HT1080 (cell line): ENCODE results near the gene TBCC. TPM values are rescaled to one million over a fixed set of nuclear protein-coding genes. Genes with fewer than 3 reads are reported as not detected.
A peak's percentile ranks its signal among the peaks of the same experiment; 100 is the strongest.
"Not testable (repeated sequence)": the region's sequence is repeated elsewhere in the genome, so short reads cannot be mapped to it uniquely, and the experiment has no call there.

ENCODE experiments used
- DNase-seq: peaks from one replicate; pipeline ENCODE4 v3.0.0-alpha.2; 2015; ENCODE audit warnings: low read depth
- total RNA-seq: library from RNA; depleted of rRNA; stranded (reverse); fragments of >200 nt; shearing (Covaris generic); gene quantifications from 2 replicates; pipeline ENCODE4 v1.2.3, GENCODE V29; 2014

Gene TBCC
- total RNA-seq, 1 experiment from 2014 or later, result 44.9 TPM

GRCh38 chr6:42735976-42736375 is 9.9 kb downstream of the TBCC start:
- no peak for DNase-seq

GRCh38 chr6:42733867-42734481 is 11.9 kb downstream of the TBCC start:
- not testable (repeated sequence) for DNase-seq

GRCh38 chr6:42729731-42730130 is 16.2 kb downstream of the TBCC start:
- peak; percentile 52 for DNase-seq

GRCh38 chr6:42727627-42728026 is 18.3 kb downstream of the TBCC start:
- no peak for DNase-seq

- no peak for DNase-seq
These were observed 18.8 kb downstream of the TBCC start for GRCh38 chr6:42727087-42727611.

- peak; percentile 78 for DNase-seq
These were observed 19.3 kb downstream of the TBCC start for GRCh38 chr6:42726485-42727086.

GRCh38 chr6:42726026-42726425 is 19.9 kb downstream of the TBCC start:
- no peak for DNase-seq

GRCh38 chr6:42724825-42725224 is 21.1 kb downstream of the TBCC start:
- DNase-seq, result no peak

GRCh38 chr6:42722497-42722896 is 23.4 kb downstream of the TBCC start, which contains the start of gene PRPH2:
PRPH2 (minus strand) TSS chr6:42722597; CDS start chr6:42722334, 263 bp downstream.
- no peak for DNase-seq

GRCh38 chr6:42720739-42721138 is 25.2 kb downstream of the TBCC start:
- peak; percentile 16 for DNase-seq

- DNase-seq, result no peak
These were observed 30.0 kb downstream of the TBCC start for GRCh38 chr6:42715871-42716270.

- DNase-seq, result peak; percentile 74
These were observed 31.7 kb downstream of the TBCC start for GRCh38 chr6:42714098-42714761.

GRCh38 chr6:42711930-42712329 is 34.0 kb downstream of the TBCC start:
- DNase-seq, result no peak

GRCh38 chr6:42710316-42710715 is 35.6 kb downstream of the TBCC start:
- DNase-seq, result no peak

GRCh38 chr6:42709871-42710270 is 36.0 kb downstream of the TBCC start:
- DNase-seq, result no peak

- no peak for DNase-seq
These were observed 37.8 kb downstream of the TBCC start for GRCh38 chr6:42708096-42708495.

- DNase-seq, result no peak
These were observed 38.3 kb downstream of the TBCC start for GRCh38 chr6:42707595-42707994.

GRCh38 chr6:42704937-42705374 is 40.9 kb downstream of the TBCC start:
- no peak for DNase-seq

GRCh38 chr6:42704251-42704936 is 41.5 kb downstream of the TBCC start:
- no peak for DNase-seq

GRCh38 chr6:42702786-42703185 is 43.1 kb downstream of the TBCC start:
- not testable (repeated sequence) for DNase-seq

- peak; percentile 94 for DNase-seq
These were observed 43.7 kb downstream of the TBCC start for GRCh38 chr6:42702200-42702599.

GRCh38 chr6:42698217-42698616 is 47.7 kb downstream of the TBCC start:
- DNase-seq, result no peak
